Calu3 (cell line): ENCODE measurements around the gene MYO5A. TPM values are rescaled to one million over a fixed set of nuclear protein-coding genes. Genes with fewer than 3 reads are reported as not detected.

Source experiments
- BruUV-seq: library from RNA; stranded (reverse); fragments of 400-500 nt; replicated peaks from 2 replicates; lab custom pipeline; 2021; lab: Mats Ljungman, UMichigan
- CTCF ChIA-PET: fragments of 300-600 bp; sonication (Branson Sonifier 250); formaldehyde crosslinking; loops from one replicate; lab custom pipeline; 2022; ENCODE audit warnings: antibody characterized with exemption; lab: Charles Lee
- DNase-seq: peaks from one replicate; pipeline ENCODE4 v3.0.0; 2022
- H3K27ac Mint-ChIP-seq: one replicate; pipeline ENCODE4 v1.8.0; 2022; ENCODE audit warnings: mixed read lengths; ENCODE audit not compliant: unreplicated experiment
- H3K27me3 Mint-ChIP-seq: one replicate; pipeline ENCODE4 v1.8.0; 2022; ENCODE audit warnings: mixed read lengths; ENCODE audit not compliant: unreplicated experiment
- H3K36me3 Mint-ChIP-seq: one replicate; pipeline ENCODE4 v1.8.0; 2022; ENCODE audit warnings: mild to moderate bottlenecking, moderate library complexity, mixed read lengths; ENCODE audit not compliant: insufficient read depth, unreplicated experiment
- H3K4me1 Mint-ChIP-seq: one replicate; pipeline ENCODE4 v1.8.0; 2022; ENCODE audit warnings: mild to moderate bottlenecking, low read depth, mixed read lengths; ENCODE audit not compliant: unreplicated experiment
- H3K4me3 Mint-ChIP-seq: one replicate; pipeline ENCODE4 v1.8.0; 2022; ENCODE audit warnings: mild to moderate bottlenecking, low read depth, moderate library complexity, mixed read lengths; ENCODE audit not compliant: unreplicated experiment
- H3K9me3 Mint-ChIP-seq: one replicate; pipeline ENCODE4 v1.8.0; 2022; ENCODE audit warnings: low read depth, mixed read lengths; ENCODE audit not compliant: unreplicated experiment
- CTCF ChIP-seq: fragments of 200-600 bp; IDR thresholded peaks from one replicate; pipeline ENCODE4 v1.8.0; 2022; ENCODE audit warnings: antibody characterized with exemption; ENCODE audit not compliant: unreplicated experiment
- intact Hi-C: fragments of 100-400 bp; cut with micrococcal nuclease; formaldehyde crosslinking; loops from one replicate; pipeline ENCODE4 v1.10.0; 2022; ENCODE audit not compliant: unreplicated experiment
- total RNA-seq: library from RNA; stranded (reverse); gene quantifications from 2 replicates; pipeline ENCODE4 v1.2.3, GENCODE V29; 2022

MYO5A gene
- total RNA-seq, 1 experiment from 2014 or later = 6.1 TPM

GRCh38 chr15:52369030-52369429, 159.7 kb downstream of the MYO5A start:
- H3K9me3 Mint-ChIP-seq = no peaks in the 10 kb centered on the region
- no peak for DNase-seq
- CTCF ChIA-PET = interaction anchor here (0.8 kb wide), 1 partner anchor 11 kb away, joined by 3 read pairs; no protein-coding TSS in a partner anchor
- BruUV-seq = no TSS peak
- intact Hi-C loops = no loop called here
- H3K36me3 Mint-ChIP-seq = no peaks in the 10 kb centered on the region
- no peak overlapping the region for H3K27ac Mint-ChIP-seq
- no peak for TF ChIP-seq CTCF
- no peaks in the 10 kb centered on the region for H3K4me1 Mint-ChIP-seq
- no peak overlapping the region for H3K4me3 Mint-ChIP-seq
- H3K27me3 Mint-ChIP-seq = no peaks in the 10 kb centered on the region

GRCh38 chr15:52368402-52368801, 160.3 kb downstream of the MYO5A start:
- Mint-ChIP-seq H3K4me1 (no peaks in the 10 kb centered on the region), H3K27me3 (no peaks in the 10 kb centered on the region), H3K4me3 (no peak overlapping the region), H3K27ac (no peak overlapping the region), H3K9me3 (no peaks in the 10 kb centered on the region), H3K36me3 (no peaks in the 10 kb centered on the region)
- intact Hi-C loops = no loop called here
- no peak for TF ChIP-seq CTCF
- no peak for DNase-seq
- CTCF ChIA-PET = interaction anchor here (0.8 kb wide), 1 partner anchor 10 kb away, joined by 3 read pairs; no protein-coding TSS in a partner anchor
- no TSS peak for BruUV-seq

- CTCF ChIA-PET = no interaction called here
- H3K36me3 Mint-ChIP-seq = no peaks in the 10 kb centered on the region
- DNase-seq = no peak
- no TSS peak for BruUV-seq
- no peak overlapping the region for H3K4me3 Mint-ChIP-seq
- no peak for TF ChIP-seq CTCF
- no peaks in the 10 kb centered on the region for H3K4me1 Mint-ChIP-seq
- no peaks in the 10 kb centered on the region for H3K27me3 Mint-ChIP-seq
- intact Hi-C loops = no loop called here
- no peak overlapping the region for H3K27ac Mint-ChIP-seq
- H3K9me3 Mint-ChIP-seq = no peaks in the 10 kb centered on the region
Observed at GRCh38 chr15:52362497-52362896, 166.2 kb downstream of the MYO5A start.

GRCh38 chr15:52361975-52362494, 166.6 kb downstream of the MYO5A start:
- DNase-seq = no peak
- no TSS peak for BruUV-seq
- no peak for TF ChIP-seq CTCF
- CTCF ChIA-PET = no interaction called here
- no peaks in the 10 kb centered on the region for H3K36me3 Mint-ChIP-seq
- no peaks in the 10 kb centered on the region for H3K27me3 Mint-ChIP-seq
- no peaks in the 10 kb centered on the region for H3K9me3 Mint-ChIP-seq
- H3K27ac Mint-ChIP-seq = no peak overlapping the region
- no peaks in the 10 kb centered on the region for H3K4me1 Mint-ChIP-seq
- intact Hi-C loops = no loop called here
- no peak overlapping the region for H3K4me3 Mint-ChIP-seq
